ENCODE data around the gene PEX11G. TPM values are rescaled to one million over a fixed set of nuclear protein-coding genes. Genes with fewer than 3 reads are reported as not detected.

PEX11G gene
- total RNA-seq, 4 donors from 2014 or later = 0.51 to 1.4 (median 1.1) TPM; not detected in 1

DNA sequence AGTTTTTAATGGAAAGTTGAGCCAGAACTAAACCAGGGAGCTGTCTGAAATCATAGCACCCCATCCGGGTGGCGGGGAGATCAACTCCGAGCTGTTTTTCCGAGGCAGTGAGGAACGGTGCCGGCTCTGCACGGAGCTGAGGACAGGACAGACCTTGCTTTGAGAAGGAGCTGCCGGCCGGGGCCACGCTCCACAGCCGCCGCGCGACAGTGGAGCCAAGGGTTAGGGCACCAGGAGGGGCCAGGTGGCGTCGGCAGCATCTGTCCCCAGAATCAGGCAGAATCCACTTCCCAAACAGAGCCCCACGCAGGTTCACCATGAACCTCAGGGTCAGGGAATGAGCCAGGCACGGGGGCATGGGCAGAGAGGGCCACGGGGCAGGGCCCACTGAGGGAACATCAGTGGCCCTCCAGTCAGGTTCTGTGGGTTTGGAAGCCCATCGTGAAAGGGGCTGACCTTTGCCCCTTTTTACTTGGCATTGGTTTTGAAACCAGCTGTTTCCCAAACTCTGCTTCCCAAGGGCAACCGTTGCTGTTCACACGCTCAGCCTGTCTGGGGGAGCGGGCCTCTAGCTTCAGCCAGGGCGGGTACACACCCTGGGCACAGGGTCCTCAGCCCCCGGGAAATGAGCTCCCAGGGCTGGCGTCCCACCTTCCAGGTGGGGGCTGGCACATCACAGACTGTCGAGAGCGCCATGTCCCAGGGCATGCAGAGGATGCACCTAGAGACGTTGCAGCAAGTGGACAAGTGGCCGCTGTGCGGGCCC, 18.1 kb downstream of the PEX11G start:
- H3K9me3 ChIP-seq = no peaks in the 10 kb centered on the region
- H3K4me3 ChIP-seq = no peak overlapping the region
- no peaks in the 10 kb centered on the region for H3K4me1 ChIP-seq
- no peak overlapping the region for H3K27ac ChIP-seq
- intact Hi-C loops (cut with DNase I; ENCODE audit: low total_unique reads) = no loop called here
- TF ChIP-seq POLR2A (IDR thresholded peaks at IDR 0.05) = no peak
- TF ChIP-seq, protein P1, sequence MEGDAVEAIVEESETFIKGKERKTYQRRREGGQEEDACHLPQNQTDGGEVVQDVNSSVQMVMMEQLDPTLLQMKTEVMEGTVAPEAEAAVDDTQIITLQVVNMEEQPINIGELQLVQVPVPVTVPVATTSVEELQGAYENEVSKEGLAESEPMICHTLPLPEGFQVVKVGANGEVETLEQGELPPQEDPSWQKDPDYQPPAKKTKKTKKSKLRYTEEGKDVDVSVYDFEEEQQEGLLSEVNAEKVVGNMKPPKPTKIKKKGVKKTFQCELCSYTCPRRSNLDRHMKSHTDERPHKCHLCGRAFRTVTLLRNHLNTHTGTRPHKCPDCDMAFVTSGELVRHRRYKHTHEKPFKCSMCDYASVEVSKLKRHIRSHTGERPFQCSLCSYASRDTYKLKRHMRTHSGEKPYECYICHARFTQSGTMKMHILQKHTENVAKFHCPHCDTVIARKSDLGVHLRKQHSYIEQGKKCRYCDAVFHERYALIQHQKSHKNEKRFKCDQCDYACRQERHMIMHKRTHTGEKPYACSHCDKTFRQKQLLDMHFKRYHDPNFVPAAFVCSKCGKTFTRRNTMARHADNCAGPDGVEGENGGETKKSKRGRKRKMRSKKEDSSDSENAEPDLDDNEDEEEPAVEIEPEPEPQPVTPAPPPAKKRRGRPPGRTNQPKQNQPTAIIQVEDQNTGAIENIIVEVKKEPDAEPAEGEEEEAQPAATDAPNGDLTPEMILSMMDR (IDR thresholded peaks at IDR 0.05 in 4 of 5, conservative IDR thresholded peaks at IDR 0.05 in 1 of 5) = no peak
- no peaks in the 10 kb centered on the region for H3K27me3 ChIP-seq
- in situ Hi-C loops (cut with MboI; ENCODE audit: low sequenced_read_pairs in 4 of 4) = no loop called here
- ATAC-seq = no peak
- DNase-seq = no peak
- peaks cover 0 to 40% of the 10 kb centered on the region in 2 donors for H3K36me3 ChIP-seq

DNA sequence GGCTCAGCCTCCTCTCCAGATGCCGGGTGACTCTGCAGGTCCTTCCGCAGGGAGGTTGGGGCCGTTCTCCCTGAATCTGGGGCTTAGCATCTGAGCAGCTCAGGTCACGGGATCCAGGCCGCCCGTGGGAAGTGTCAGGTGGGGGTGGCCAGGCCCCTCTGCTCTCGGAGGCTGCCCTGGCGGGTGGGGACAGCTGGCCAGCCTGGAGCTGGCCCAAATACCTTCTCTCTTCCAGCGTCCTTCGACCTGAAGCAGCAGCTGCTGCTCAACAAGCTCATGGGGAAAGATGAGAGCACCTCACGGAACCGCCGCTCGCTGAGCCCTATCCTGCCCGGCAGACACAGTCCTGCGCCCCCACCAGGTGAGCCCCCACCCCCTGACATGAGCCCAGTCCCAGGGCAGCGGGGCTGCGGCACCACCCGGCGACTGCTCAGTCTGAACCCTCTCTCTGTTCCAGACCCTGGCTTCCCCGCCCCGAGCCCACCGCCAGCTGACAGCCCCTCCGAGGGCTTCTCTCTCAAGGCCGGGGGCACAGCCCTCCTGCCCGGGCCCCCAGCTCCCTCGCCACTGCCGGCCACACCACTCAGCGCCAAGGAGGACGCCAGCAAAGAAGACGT, 19.1 kb downstream of the PEX11G start:
- peaks cover 0 to 50% of the 10 kb centered on the region in 2 donors for H3K36me3 ChIP-seq
- no peak for DNase-seq
- no peak overlapping the region for H3K27ac ChIP-seq
- no peaks in the 10 kb centered on the region for H3K27me3 ChIP-seq
- H3K4me1 ChIP-seq = no peaks in the 10 kb centered on the region
- no peak for TF ChIP-seq POLR2A (IDR thresholded peaks at IDR 0.05)
- TF ChIP-seq, protein P1 (IDR thresholded peaks at IDR 0.05 in 4 of 5, conservative IDR thresholded peaks at IDR 0.05 in 1 of 5) = no peak
- in situ Hi-C loops (cut with MboI; ENCODE audit: low sequenced_read_pairs in 4 of 4) (no loop called here), intact Hi-C loops (cut with DNase I; ENCODE audit: low total_unique reads) (no loop called here)
- no peak overlapping the region for H3K4me3 ChIP-seq
- ATAC-seq = no peak
- H3K9me3 ChIP-seq = no peaks in the 10 kb centered on the region

DNA sequence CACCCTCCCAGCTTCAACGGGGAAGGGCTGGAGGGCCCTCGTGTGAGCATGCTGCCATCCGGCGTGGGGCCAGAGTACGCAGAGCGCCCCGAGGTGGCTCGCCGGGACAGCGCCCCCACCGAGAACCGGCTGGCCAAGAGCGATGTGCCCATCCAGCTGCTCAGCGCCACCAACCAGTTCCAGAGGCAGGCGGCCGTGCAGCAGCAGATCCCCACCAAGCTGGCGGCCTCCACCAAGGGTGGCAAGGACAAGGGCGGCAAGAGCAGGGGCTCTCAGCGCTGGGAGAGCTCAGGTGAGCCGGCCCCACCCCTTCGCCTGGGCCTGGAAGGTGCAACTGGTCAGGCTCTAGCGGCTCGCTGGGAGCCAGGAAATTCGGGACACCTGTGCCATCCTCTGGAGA, 20.0 kb downstream of the PEX11G start:
- DNase-seq (no peak), ATAC-seq (no peak)
- in situ Hi-C loops (cut with MboI; ENCODE audit: low sequenced_read_pairs in 4 of 4) = no loop called here
- Histone ChIP-seq H3K27me3 (no peaks in the 10 kb centered on the region), H3K36me3 (peaks cover 0 to 59% of the 10 kb centered on the region in 2 donors), H3K4me3 (no peak overlapping the region), H3K4me1 (no peaks in the 10 kb centered on the region), H3K27ac (no peak overlapping the region), H3K9me3 (no peaks in the 10 kb centered on the region)
- intact Hi-C loops (cut with DNase I; ENCODE audit: low total_unique reads) = no loop called here
- no peak for TF ChIP-seq POLR2A (IDR thresholded peaks at IDR 0.05)
- TF ChIP-seq, protein P1 (IDR thresholded peaks at IDR 0.05 in 4 of 5, conservative IDR thresholded peaks at IDR 0.05 in 1 of 5) = no peak

GRCh38 chr19:7467009-7467989, 21.5 kb downstream of the PEX11G start:
- ATAC-seq = no peak
- no peaks in the 10 kb centered on the region for H3K27me3 ChIP-seq

More at GRCh38 chr19:7467009-7467989, 21.5 kb downstream of the PEX11G start:
- no peak for TF ChIP-seq POLR2A (IDR thresholded peaks at IDR 0.05)
- TF ChIP-seq, protein P1 (IDR thresholded peaks at IDR 0.05 in 4 of 5, conservative IDR thresholded peaks at IDR 0.05 in 1 of 5) = no peak
- Histone ChIP-seq H3K36me3 (peaks cover 0 to 72% of the 10 kb centered on the region in 2 donors), H3K27ac (no peak overlapping the region), H3K4me1 (no peaks in the 10 kb centered on the region), H3K4me3 (no peak overlapping the region), H3K9me3 (no peaks in the 10 kb centered on the region)
- intact Hi-C loops (cut with DNase I; ENCODE audit: low total_unique reads) (no loop called here), in situ Hi-C loops (cut with MboI; ENCODE audit: low sequenced_read_pairs in 4 of 4) (no loop called here)
- DNase-seq = no peak

Measured in gastrocnemius medialis (tissue), 4 donors.